ENCODE data around the gene IARS2.

GRCh38 chr1:220182111-220182510 lies 88.2 kb downstream of the IARS2 start:
- TF ChIP-seq SIN3A (IDR thresholded peaks at IDR 0.05; ENCODE audit: borderline replicate concordance, insufficient read depth, low read length) (no peak), REST (IDR thresholded peaks at IDR 0.05; ENCODE audit: insufficient read depth in 1 of 2, low read depth in 2 of 2, low read length in 2 of 2) (no peak)
